Activated CD4-positive, alpha-beta T cell treated with anti-CD3 and anti-CD28 coated beads, Interleukin-2, amount 10 ng/mL, durations not matched to agents 7 days and 5 days (primary cell): ENCODE results near the gene WDR27. TPM values are rescaled to one million over a fixed set of nuclear protein-coding genes. Genes with fewer than 3 reads are reported as not detected.
"Not testable (repeated sequence)": the region's sequence is repeated elsewhere in the genome, so short reads cannot be mapped to it uniquely, and the experiment has no call there.

Experiments
- CTCF ChIA-PET: fragments of 350-600 bp; sonication (Branson Sonifier 250); formaldehyde crosslinking; loops from one replicate; lab custom pipeline; 2021; ENCODE audit warnings: antibody characterized with exemption; lab: Charles Lee
- POLR2A ChIA-PET: fragments of 350-600 bp; sonication (Branson Sonifier 250); formaldehyde crosslinking; loops from one replicate; lab custom pipeline; 2021; ENCODE audit warnings: antibody characterized with exemption; lab: Charles Lee
- DNase-seq: peaks from one replicate; pipeline ENCODE4 v3.0.0-alpha.2; 2020
- H3K27ac Mint-ChIP-seq: one replicate; pipeline ENCODE4 v1.8.0; 2021; ENCODE audit warnings: mild to moderate bottlenecking, moderate library complexity, mixed read lengths
- H3K27me3 Mint-ChIP-seq: one replicate; pipeline ENCODE4 v1.8.0; 2021; ENCODE audit warnings: mixed read lengths
- H3K36me3 Mint-ChIP-seq: one replicate; pipeline ENCODE4 v1.8.0; 2021; ENCODE audit warnings: low read depth, mixed read lengths
- H3K4me1 Mint-ChIP-seq: one replicate; pipeline ENCODE4 v1.8.0; 2021; ENCODE audit warnings: mixed read lengths
- H3K4me3 Mint-ChIP-seq: one replicate; pipeline ENCODE4 v1.8.0; 2021; ENCODE audit warnings: mild to moderate bottlenecking, moderate library complexity, mixed read lengths
- H3K9me3 Mint-ChIP-seq: one replicate; pipeline ENCODE4 v1.8.0; 2021; ENCODE audit warnings: mixed read lengths
- total RNA-seq, 2 experiments: library from RNA; stranded (reverse); gene quantifications; one replicate each; pipeline ENCODE4 v1.2.3, GENCODE V29; 2021

Gene WDR27
- total RNA-seq, 2 experiments from 2014 or later: 18.1 to 21.9 TPM

- H3K27me3 Mint-ChIP-seq: no peaks in the 10 kb centered on the region
- peaks cover 5% of the 10 kb centered on the region for H3K9me3 Mint-ChIP-seq
- no peak for DNase-seq
- H3K4me3 Mint-ChIP-seq: no peak overlapping the region
- peaks cover under 1% of the 10 kb centered on the region for H3K4me1 Mint-ChIP-seq
- ChIA-PET POLR2A (no interaction called here), CTCF (no interaction called here)
- no peak overlapping the region for H3K27ac Mint-ChIP-seq
- H3K36me3 Mint-ChIP-seq: no peaks in the 10 kb centered on the region
These were observed 77.0 kb downstream of the WDR27 start for GRCh38 chr6:169624785-169625184.

GRCh38 chr6:169623975-169624374, 77.9 kb downstream of the WDR27 start:
- Mint-ChIP-seq H3K4me3 (no peak overlapping the region), H3K27me3 (no peaks in the 10 kb centered on the region), H3K27ac (no peak overlapping the region), H3K9me3 (peaks cover 5% of the 10 kb centered on the region), H3K36me3 (no peaks in the 10 kb centered on the region), H3K4me1 (peaks cover 2% of the 10 kb centered on the region)
- DNase-seq: no peak
- ChIA-PET POLR2A (no interaction called here), CTCF (no interaction called here)

- H3K9me3 Mint-ChIP-seq: peaks cover 5% of the 10 kb centered on the region
- H3K4me3 Mint-ChIP-seq: no peak overlapping the region
- no peaks in the 10 kb centered on the region for H3K27me3 Mint-ChIP-seq
- no peaks in the 10 kb centered on the region for H3K36me3 Mint-ChIP-seq
- DNase-seq: no peak
- CTCF ChIA-PET: no interaction called here
- POLR2A ChIA-PET: no interaction called here
- no peak overlapping the region for H3K27ac Mint-ChIP-seq
- peaks cover 2% of the 10 kb centered on the region for H3K4me1 Mint-ChIP-seq
These were observed 78.5 kb downstream of the WDR27 start for GRCh38 chr6:169623343-169623742.

- H3K9me3 Mint-ChIP-seq: peaks cover 5% of the 10 kb centered on the region
- no peaks in the 10 kb centered on the region for H3K36me3 Mint-ChIP-seq
- DNase-seq: no peak
- H3K4me3 Mint-ChIP-seq: no peak overlapping the region
- ChIA-PET CTCF (interaction anchor here (0.9 kb wide), 1 partner anchor 18 kb away, joined by 3 read pairs; no protein-coding TSS in a partner anchor), POLR2A (no interaction called here)
- H3K27me3 Mint-ChIP-seq: no peaks in the 10 kb centered on the region
- H3K4me1 Mint-ChIP-seq: peaks cover 2% of the 10 kb centered on the region
- H3K27ac Mint-ChIP-seq: no peak overlapping the region
These were observed 79.2 kb downstream of the WDR27 start for GRCh38 chr6:169622618-169623017.

GRCh38 chr6:169621311-169621710, 80.5 kb downstream of the WDR27 start:
- ChIA-PET CTCF (no interaction called here), POLR2A (no interaction called here)
- H3K27ac Mint-ChIP-seq: no peak overlapping the region
- no peak overlapping the region for H3K4me3 Mint-ChIP-seq
- no peaks in the 10 kb centered on the region for H3K36me3 Mint-ChIP-seq
- no peak for DNase-seq
- no peaks in the 10 kb centered on the region for H3K27me3 Mint-ChIP-seq
- peaks cover 2% of the 10 kb centered on the region for H3K4me1 Mint-ChIP-seq
- peaks cover 5% of the 10 kb centered on the region for H3K9me3 Mint-ChIP-seq

GRCh38 chr6:169620171-169621130, 81.4 kb downstream of the WDR27 start:
- H3K27ac Mint-ChIP-seq: no peak overlapping the region
- H3K9me3 Mint-ChIP-seq: peaks cover 5% of the 10 kb centered on the region
- peaks cover 2% of the 10 kb centered on the region for H3K4me1 Mint-ChIP-seq
- ChIA-PET CTCF (no interaction called here), POLR2A (no interaction called here)
- no peaks in the 10 kb centered on the region for H3K36me3 Mint-ChIP-seq
- no peak for DNase-seq
- H3K4me3 Mint-ChIP-seq: no peak overlapping the region
- H3K27me3 Mint-ChIP-seq: no peaks in the 10 kb centered on the region

- ChIA-PET POLR2A (no interaction called here), CTCF (no interaction called here)
- Mint-ChIP-seq H3K4me3 (no peak overlapping the region), H3K36me3 (no peaks in the 10 kb centered on the region), H3K9me3 (peaks cover 5% of the 10 kb centered on the region), H3K4me1 (peaks cover 2% of the 10 kb centered on the region), H3K27me3 (no peaks in the 10 kb centered on the region), H3K27ac (no peak overlapping the region)
- DNase-seq: no peak
These were observed 82.2 kb downstream of the WDR27 start for GRCh38 chr6:169619650-169620049.

- CTCF ChIA-PET: no interaction called here
- no peak for DNase-seq
- peaks cover 2% of the 10 kb centered on the region for H3K4me1 Mint-ChIP-seq
- no peak overlapping the region for H3K27ac Mint-ChIP-seq
- POLR2A ChIA-PET: no interaction called here
- H3K36me3 Mint-ChIP-seq: no peaks in the 10 kb centered on the region
- no peak overlapping the region for H3K4me3 Mint-ChIP-seq
- H3K27me3 Mint-ChIP-seq: no peaks in the 10 kb centered on the region
- peaks cover 5% of the 10 kb centered on the region for H3K9me3 Mint-ChIP-seq
These were observed 83.0 kb downstream of the WDR27 start for GRCh38 chr6:169618526-169619490.

- H3K9me3 Mint-ChIP-seq: peaks cover 5% of the 10 kb centered on the region
These were observed 84.3 kb downstream of the WDR27 start for GRCh38 chr6:169617562-169617961.

GRCh38 chr6:169608609-169609008, 93.2 kb downstream of the WDR27 start:
- H3K27ac Mint-ChIP-seq, H3K4me1 Mint-ChIP-seq, H3K9me3 Mint-ChIP-seq, POLR2A ChIA-PET, H3K27me3 Mint-ChIP-seq, DNase-seq, H3K36me3 Mint-ChIP-seq, H3K4me3 Mint-ChIP-seq: not testable (repeated sequence)
- CTCF ChIA-PET: interaction anchor here (1.0 kb wide), 1 partner anchor 12 kb away, joined by 3 read pairs; no protein-coding TSS in a partner anchor

More at GRCh38 chr6:169617562-169617961, 84.3 kb downstream of the WDR27 start:
- ChIA-PET POLR2A (no interaction called here), CTCF (no interaction called here)
- no peak overlapping the region for H3K4me3 Mint-ChIP-seq
- no peak overlapping the region for H3K27ac Mint-ChIP-seq
- peaks cover 2% of the 10 kb centered on the region for H3K4me1 Mint-ChIP-seq
- no peaks in the 10 kb centered on the region for H3K27me3 Mint-ChIP-seq
- no peaks in the 10 kb centered on the region for H3K36me3 Mint-ChIP-seq
- no peak for DNase-seq

GRCh38 chr6:169604076-169604475, 97.8 kb downstream of the WDR27 start:
- H3K27ac Mint-ChIP-seq: no peak overlapping the region
- no peak overlapping the region for H3K4me3 Mint-ChIP-seq
- H3K4me1 Mint-ChIP-seq: no peaks in the 10 kb centered on the region
- POLR2A ChIA-PET: no interaction called here
- H3K9me3 Mint-ChIP-seq: no peaks in the 10 kb centered on the region
- CTCF ChIA-PET: no interaction called here
- H3K27me3 Mint-ChIP-seq: no peaks in the 10 kb centered on the region
- no peak for DNase-seq
- peaks cover 3% of the 10 kb centered on the region for H3K36me3 Mint-ChIP-seq

- DNase-seq, H3K27ac Mint-ChIP-seq, H3K4me3 Mint-ChIP-seq, H3K4me1 Mint-ChIP-seq, POLR2A ChIA-PET, CTCF ChIA-PET, H3K36me3 Mint-ChIP-seq, H3K27me3 Mint-ChIP-seq, H3K9me3 Mint-ChIP-seq: not testable (repeated sequence)
These were observed 100.7 kb downstream of the WDR27 start for GRCh38 chr6:169601129-169601528.

- no peaks in the 10 kb centered on the region for H3K27me3 Mint-ChIP-seq
- DNase-seq: no peak
- H3K4me3 Mint-ChIP-seq: no peak overlapping the region
- ChIA-PET POLR2A (no interaction called here), CTCF (no interaction called here)
- H3K36me3 Mint-ChIP-seq: peaks cover 1% of the 10 kb centered on the region
- H3K27ac Mint-ChIP-seq: no peak overlapping the region
- H3K9me3 Mint-ChIP-seq: peaks cover 5% of the 10 kb centered on the region
- peaks cover 27% of the 10 kb centered on the region for H3K4me1 Mint-ChIP-seq
These were observed 109.3 kb downstream of the WDR27 start for GRCh38 chr6:169592558-169592957.
